ENCODE results near the gene PPP3R1.

The PPP3R1 gene

DNA sequence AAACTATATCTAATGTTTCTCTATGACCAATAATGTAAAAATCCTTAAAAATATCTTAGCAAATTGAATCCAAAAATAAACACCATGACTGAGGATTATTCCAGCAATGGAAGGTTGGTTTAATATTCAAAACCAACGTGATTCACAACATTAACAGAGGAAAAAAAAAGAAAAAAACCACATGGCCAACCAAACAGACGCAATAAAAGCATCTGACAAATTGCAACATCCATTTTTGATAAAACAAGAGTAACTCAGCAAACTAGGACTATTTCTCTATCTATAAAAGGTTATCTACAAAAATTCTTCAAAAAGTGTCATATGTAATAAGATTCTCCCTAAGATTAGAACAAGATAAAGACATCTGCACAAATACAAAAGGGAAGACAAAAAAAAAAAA, 28.9 kb downstream of the PPP3R1 start:
- H3K27me3 ChIP-seq (ENCODE audit: insufficient read depth, low read length, poor library complexity, severe bottlenecking), result no peaks in the 10 kb centered on the region
- H3K9me2 ChIP-seq (replicated peaks; ENCODE audit: low read depth, low read length), result no peaks in the 10 kb centered on the region
- H3F3A ChIP-seq (ENCODE audit: low read depth), result no peaks in the 10 kb centered on the region
- H2AFZ ChIP-seq (ENCODE audit: low read length), result no peak overlapping the region
- TF ChIP-seq, protein P1, sequence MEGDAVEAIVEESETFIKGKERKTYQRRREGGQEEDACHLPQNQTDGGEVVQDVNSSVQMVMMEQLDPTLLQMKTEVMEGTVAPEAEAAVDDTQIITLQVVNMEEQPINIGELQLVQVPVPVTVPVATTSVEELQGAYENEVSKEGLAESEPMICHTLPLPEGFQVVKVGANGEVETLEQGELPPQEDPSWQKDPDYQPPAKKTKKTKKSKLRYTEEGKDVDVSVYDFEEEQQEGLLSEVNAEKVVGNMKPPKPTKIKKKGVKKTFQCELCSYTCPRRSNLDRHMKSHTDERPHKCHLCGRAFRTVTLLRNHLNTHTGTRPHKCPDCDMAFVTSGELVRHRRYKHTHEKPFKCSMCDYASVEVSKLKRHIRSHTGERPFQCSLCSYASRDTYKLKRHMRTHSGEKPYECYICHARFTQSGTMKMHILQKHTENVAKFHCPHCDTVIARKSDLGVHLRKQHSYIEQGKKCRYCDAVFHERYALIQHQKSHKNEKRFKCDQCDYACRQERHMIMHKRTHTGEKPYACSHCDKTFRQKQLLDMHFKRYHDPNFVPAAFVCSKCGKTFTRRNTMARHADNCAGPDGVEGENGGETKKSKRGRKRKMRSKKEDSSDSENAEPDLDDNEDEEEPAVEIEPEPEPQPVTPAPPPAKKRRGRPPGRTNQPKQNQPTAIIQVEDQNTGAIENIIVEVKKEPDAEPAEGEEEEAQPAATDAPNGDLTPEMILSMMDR (conservative IDR thresholded peaks at IDR 0.05; ENCODE audit: low read length), result no peak
- no peak for TF ChIP-seq EZH2phosphoT487 (IDR thresholded peaks at IDR 0.05; ENCODE audit: borderline replicate concordance)
- peaks cover 7% of the 10 kb centered on the region for H3K4me1 ChIP-seq (ENCODE audit: insufficient read depth, low read length, poor library complexity, severe bottlenecking)
- H3K36me3 ChIP-seq (ENCODE audit: insufficient read depth, low read length), result peaks cover 13% of the 10 kb centered on the region
- peaks cover 94% of the 10 kb centered on the region for H4K20me1 ChIP-seq (ENCODE audit: insufficient read depth, low read length, poor library complexity, severe bottlenecking)
- H3K4me3 ChIP-seq (ENCODE audit: low read length, poor library complexity, severe bottlenecking), result no peak overlapping the region
- no peak overlapping the region for H3K4me2 ChIP-seq (ENCODE audit: low read depth, low read length, poor library complexity, severe bottlenecking)
- H3K9ac ChIP-seq (ENCODE audit: low read depth, low read length, poor library complexity, severe bottlenecking), result no peak overlapping the region
- no peaks in the 10 kb centered on the region for H3K9me3 ChIP-seq (ENCODE audit: insufficient read depth, low read depth, low read length)
- H3K79me2 ChIP-seq (ENCODE audit: insufficient read depth, low read length), result peaks cover 100% of the 10 kb centered on the region

DNA sequence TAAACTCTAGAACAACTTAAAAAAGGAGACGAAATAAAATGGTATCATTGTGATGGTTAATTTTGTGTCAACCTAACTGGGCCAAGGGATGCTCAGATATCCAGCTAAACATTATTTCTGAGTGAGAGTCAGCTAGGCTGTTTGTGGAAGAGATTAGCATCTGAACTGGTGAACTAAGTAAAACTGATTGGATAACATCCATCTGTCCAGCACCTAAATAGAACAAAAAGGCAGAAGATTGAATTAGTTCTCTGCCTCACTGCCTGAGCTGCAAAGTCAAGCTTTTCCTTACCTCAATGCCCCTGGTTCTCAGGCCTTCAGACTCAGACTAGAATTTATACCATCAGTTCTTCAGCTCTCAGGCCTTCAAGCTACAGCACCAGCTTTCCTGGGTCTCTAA, 30.0 kb downstream of the PPP3R1 start:
- H3K79me2 ChIP-seq (ENCODE audit: insufficient read depth, low read length), result peaks cover 100% of the 10 kb centered on the region
- peaks cover 5% of the 10 kb centered on the region for H3K4me1 ChIP-seq (ENCODE audit: insufficient read depth, low read length, poor library complexity, severe bottlenecking)
- H3K4me3 ChIP-seq (ENCODE audit: low read length, poor library complexity, severe bottlenecking), result no peak overlapping the region
- H4K20me1 ChIP-seq (ENCODE audit: insufficient read depth, low read length, poor library complexity, severe bottlenecking), result peaks cover 94% of the 10 kb centered on the region
- no peak overlapping the region for H2AFZ ChIP-seq (ENCODE audit: low read length)
- no peaks in the 10 kb centered on the region for H3K27me3 ChIP-seq (ENCODE audit: insufficient read depth, low read length, poor library complexity, severe bottlenecking)
- TF ChIP-seq EZH2phosphoT487 (IDR thresholded peaks at IDR 0.05; ENCODE audit: borderline replicate concordance), result no peak
- TF ChIP-seq, protein P1 (conservative IDR thresholded peaks at IDR 0.05; ENCODE audit: low read length), result no peak
- no peak overlapping the region for H3K9ac ChIP-seq (ENCODE audit: low read depth, low read length, poor library complexity, severe bottlenecking)
- H3K36me3 ChIP-seq (ENCODE audit: insufficient read depth, low read length), result peaks cover 13% of the 10 kb centered on the region
- no peaks in the 10 kb centered on the region for H3K9me2 ChIP-seq (replicated peaks; ENCODE audit: low read depth, low read length)
- no peaks in the 10 kb centered on the region for H3F3A ChIP-seq (ENCODE audit: low read depth)
- no peaks in the 10 kb centered on the region for H3K9me3 ChIP-seq (ENCODE audit: insufficient read depth, low read depth, low read length)
- no peak overlapping the region for H3K4me2 ChIP-seq (ENCODE audit: low read depth, low read length, poor library complexity, severe bottlenecking)

DNA sequence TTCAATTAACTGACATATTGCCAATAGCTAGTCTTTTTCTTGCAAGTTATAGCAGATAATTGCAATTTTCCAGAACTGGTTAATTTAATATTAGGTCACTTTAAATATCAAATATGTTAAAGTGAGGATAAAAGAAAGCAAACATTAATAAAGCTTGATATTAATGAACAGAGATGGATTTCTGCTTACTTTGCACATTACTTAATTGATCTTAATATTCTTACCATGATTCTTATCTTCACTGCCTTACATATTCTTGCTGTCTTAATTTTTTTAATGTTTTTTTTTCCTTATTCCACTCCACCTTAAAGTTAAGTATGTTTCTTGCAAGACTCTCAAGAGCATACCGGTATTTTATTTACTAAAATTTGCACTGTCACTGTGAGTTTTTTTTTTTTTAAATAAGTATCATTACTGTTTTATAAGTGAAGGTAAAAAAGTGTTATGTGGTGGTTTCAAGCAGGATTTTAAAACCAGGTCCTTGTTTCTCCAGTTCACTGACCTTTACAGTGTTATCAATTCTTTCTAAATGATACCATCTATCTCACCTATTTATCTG, 33.9 kb downstream of the PPP3R1 start:
- Histone ChIP-seq H3K9me3 (ENCODE audit: insufficient read depth, low read depth, low read length) (no peaks in the 10 kb centered on the region), H3K79me2 (ENCODE audit: insufficient read depth, low read length) (peaks cover 100% of the 10 kb centered on the region), H3F3A (ENCODE audit: low read depth) (no peaks in the 10 kb centered on the region), H3K4me2 (ENCODE audit: low read depth, low read length, poor library complexity, severe bottlenecking) (no peak overlapping the region), H3K36me3 (ENCODE audit: insufficient read depth, low read length) (peaks cover 26% of the 10 kb centered on the region), H3K9ac (ENCODE audit: low read depth, low read length, poor library complexity, severe bottlenecking) (no peak overlapping the region), H4K20me1 (ENCODE audit: insufficient read depth, low read length, poor library complexity, severe bottlenecking) (peaks cover 93% of the 10 kb centered on the region), H2AFZ (ENCODE audit: low read length) (no peak overlapping the region), H3K4me1 (ENCODE audit: insufficient read depth, low read length, poor library complexity, severe bottlenecking) (peaks cover 8% of the 10 kb centered on the region), H3K27me3 (ENCODE audit: insufficient read depth, low read length, poor library complexity, severe bottlenecking) (no peaks in the 10 kb centered on the region), H3K9me2 (replicated peaks; ENCODE audit: low read depth, low read length) (no peaks in the 10 kb centered on the region), H3K4me3 (ENCODE audit: low read length, poor library complexity, severe bottlenecking) (no peak overlapping the region)
- TF ChIP-seq EZH2phosphoT487 (IDR thresholded peaks at IDR 0.05; ENCODE audit: borderline replicate concordance), result no peak
- TF ChIP-seq, protein P1 (conservative IDR thresholded peaks at IDR 0.05; ENCODE audit: low read length), result no peak
